COLO829 (cell line): ENCODE measurements around the gene CD36.

Source experiments
- DNase-seq: peaks from one replicate; pipeline ENCODE4 v3.0.0; 2012; ENCODE audit warnings: low spot score

Gene CD36

GRCh38 chr7:80705130-80705781 lies 66.8 kb downstream of the CD36 start:
- DNase-seq, result no peak

GRCh38 chr7:80707318-80707717 lies 68.9 kb downstream of the CD36 start:
- DNase-seq, result no peak

- DNase-seq, result no peak
Measured at GRCh38 chr7:80708123-80708522, 69.7 kb downstream of the CD36 start.

GRCh38 chr7:80711531-80711930 lies 73.1 kb downstream of the CD36 start:
- no peak for DNase-seq

- no peak for DNase-seq
Measured at GRCh38 chr7:80719261-80719660, 80.8 kb downstream of the CD36 start.

GRCh38 chr7:80720146-80720545 lies 81.7 kb downstream of the CD36 start:
- DNase-seq, result no peak

GRCh38 chr7:80721883-80722615 lies 83.6 kb downstream of the CD36 start:
- DNase-seq, result peak; percentile 67

- peak; percentile 85 for DNase-seq
Measured at GRCh38 chr7:80722616-80723195, 84.3 kb downstream of the CD36 start.

GRCh38 chr7:80724249-80724871 lies 85.9 kb downstream of the CD36 start:
- no peak for DNase-seq

GRCh38 chr7:80725181-80725611 lies 86.8 kb downstream of the CD36 start:
- DNase-seq, result no peak
